Panc1 (cell line): ENCODE measurements around the gene TOR1B.

Experiments used
- POLR2AphosphoS5 ChIP-seq: IDR thresholded peaks from 2 replicates; pipeline ENCODE4 v1.6.1; 2012; ENCODE audit warnings: mild to moderate bottlenecking, low read depth, low read length, moderate library complexity
- REST ChIP-seq, 2 experiments: IDR thresholded peaks; 2 replicates each; pipeline ENCODE4 v1.6.1; 2011 to 2012; ENCODE audit warnings: low read depth in 2 of 2, control low read depth in 1 of 2, low read length in 1 of 2, mild to moderate bottlenecking in 1 of 2, moderate library complexity in 1 of 2; ENCODE audit not compliant: insufficient read depth in 1 of 2
- SIN3A ChIP-seq: IDR thresholded peaks from 2 replicates; pipeline ENCODE4 v1.6.1; 2012; ENCODE audit warnings: low read depth, mild to moderate bottlenecking, low read length, moderate library complexity, borderline replicate concordance; ENCODE audit not compliant: insufficient read depth
- TF ChIP-seq, protein P1 (sequence below): fragments of 450-650 bp; IDR thresholded peaks from 2 replicates; pipeline ENCODE4 v1.5.1; 2017; ENCODE audit warnings: mild to moderate bottlenecking

DNA sequence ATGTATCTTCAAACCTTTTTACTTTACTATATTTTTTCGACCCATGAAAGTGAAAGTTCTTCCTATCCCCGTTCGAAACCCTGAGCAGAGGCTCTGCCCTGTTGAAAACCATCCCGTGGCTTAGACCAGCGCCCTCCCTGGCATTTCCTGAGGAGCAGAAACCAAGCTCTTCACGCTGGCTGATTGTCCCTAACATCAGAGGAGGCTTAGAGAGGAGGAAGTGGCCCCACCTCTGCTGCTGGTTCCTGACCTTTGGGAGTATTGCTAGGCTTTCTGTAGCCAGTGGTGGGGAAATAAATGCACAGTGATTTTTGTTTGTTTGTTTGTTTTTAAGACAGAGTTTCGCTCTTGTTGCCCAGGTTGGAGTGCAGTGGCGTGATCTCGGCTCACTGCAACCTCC lies 45.9 kb upstream of the TOR1B start:
- TF ChIP-seq, protein P1, sequence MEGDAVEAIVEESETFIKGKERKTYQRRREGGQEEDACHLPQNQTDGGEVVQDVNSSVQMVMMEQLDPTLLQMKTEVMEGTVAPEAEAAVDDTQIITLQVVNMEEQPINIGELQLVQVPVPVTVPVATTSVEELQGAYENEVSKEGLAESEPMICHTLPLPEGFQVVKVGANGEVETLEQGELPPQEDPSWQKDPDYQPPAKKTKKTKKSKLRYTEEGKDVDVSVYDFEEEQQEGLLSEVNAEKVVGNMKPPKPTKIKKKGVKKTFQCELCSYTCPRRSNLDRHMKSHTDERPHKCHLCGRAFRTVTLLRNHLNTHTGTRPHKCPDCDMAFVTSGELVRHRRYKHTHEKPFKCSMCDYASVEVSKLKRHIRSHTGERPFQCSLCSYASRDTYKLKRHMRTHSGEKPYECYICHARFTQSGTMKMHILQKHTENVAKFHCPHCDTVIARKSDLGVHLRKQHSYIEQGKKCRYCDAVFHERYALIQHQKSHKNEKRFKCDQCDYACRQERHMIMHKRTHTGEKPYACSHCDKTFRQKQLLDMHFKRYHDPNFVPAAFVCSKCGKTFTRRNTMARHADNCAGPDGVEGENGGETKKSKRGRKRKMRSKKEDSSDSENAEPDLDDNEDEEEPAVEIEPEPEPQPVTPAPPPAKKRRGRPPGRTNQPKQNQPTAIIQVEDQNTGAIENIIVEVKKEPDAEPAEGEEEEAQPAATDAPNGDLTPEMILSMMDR, result no peak
- no peak for TF ChIP-seq POLR2AphosphoS5
- TF ChIP-seq SIN3A, result no peak
- TF ChIP-seq REST (IDR thresholded peaks at IDR 0.05; ENCODE audit: insufficient read depth in 1 of 2, low read depth in 2 of 2, low read length in 1 of 2), result no peak
